GDM1 (cell line): ENCODE measurements around the gene ANGPTL1.

ENCODE experiments used
- DNase-seq: peaks from one replicate; lab custom pipeline; 2025; lab: John Stamatoyannopoulos, UW

ANGPTL1 gene, protein sequence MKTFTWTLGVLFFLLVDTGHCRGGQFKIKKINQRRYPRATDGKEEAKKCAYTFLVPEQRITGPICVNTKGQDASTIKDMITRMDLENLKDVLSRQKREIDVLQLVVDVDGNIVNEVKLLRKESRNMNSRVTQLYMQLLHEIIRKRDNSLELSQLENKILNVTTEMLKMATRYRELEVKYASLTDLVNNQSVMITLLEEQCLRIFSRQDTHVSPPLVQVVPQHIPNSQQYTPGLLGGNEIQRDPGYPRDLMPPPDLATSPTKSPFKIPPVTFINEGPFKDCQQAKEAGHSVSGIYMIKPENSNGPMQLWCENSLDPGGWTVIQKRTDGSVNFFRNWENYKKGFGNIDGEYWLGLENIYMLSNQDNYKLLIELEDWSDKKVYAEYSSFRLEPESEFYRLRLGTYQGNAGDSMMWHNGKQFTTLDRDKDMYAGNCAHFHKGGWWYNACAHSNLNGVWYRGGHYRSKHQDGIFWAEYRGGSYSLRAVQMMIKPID

DNA sequence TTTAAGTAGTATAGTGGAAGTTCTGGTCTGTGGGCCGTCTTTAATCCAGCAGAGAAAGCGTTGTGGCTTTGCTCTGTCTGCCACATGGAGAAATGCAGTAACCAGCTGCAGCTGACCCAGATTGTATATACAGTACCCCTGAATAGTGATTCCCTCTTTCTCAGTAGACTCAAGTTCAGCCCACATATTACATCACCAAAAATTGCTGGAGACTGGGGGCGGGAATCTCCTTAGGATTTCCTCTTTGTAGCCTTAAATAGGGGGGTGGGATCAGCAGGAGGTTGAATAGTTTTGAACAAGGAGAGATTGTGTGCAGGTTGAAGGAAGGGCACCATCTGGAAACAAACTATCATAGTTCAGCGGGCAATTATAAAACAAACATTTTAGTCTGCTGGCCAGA is at the start of gene ANGPTL1:
Gene ANGPTL1 (minus strand): TSS at position 134 of the 400 bp plus-strand sequence. CDS start 5,301 bp downstream, outside the sequence.
- no peak for DNase-seq

DNA sequence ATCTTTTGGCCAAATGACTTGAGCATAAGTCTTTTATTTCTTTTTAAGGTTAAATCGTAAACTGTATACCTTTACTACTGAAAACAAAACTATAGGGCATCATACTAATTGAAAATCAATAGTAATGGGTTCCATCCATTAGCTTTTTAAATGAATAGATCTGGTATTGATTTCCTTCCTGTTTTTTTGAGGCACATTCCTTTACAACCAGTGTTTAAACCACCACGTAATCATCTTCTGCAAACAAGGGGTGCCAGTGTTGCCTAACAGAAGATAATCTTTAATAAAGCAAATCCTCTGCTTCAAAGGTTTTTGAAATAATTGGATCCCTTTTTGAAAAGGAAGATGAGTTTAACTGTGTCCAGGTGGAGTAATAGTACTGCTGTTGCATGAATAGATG is 48.7 kb upstream of the ANGPTL1 start:
- DNase-seq: no peak

DNA sequence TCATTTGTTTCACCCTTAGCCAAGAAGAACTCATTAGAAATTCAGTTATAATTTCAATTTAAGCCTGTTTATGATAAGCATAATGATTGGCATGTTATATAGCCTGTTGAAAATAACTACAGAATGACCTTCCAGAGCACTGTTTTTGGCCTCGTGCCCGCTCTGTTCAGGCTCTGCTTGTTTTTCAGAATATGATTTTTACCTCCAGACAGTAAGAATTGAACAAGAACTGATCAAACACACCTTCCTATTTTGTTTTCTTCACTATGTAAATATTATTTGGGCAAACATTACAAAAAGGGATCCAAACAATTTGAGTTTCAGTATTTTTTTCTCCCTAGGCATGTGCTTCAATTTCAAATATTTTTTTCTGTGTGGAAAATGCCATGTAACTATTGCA is 48.1 kb upstream of the ANGPTL1 start:
- DNase-seq: no peak

DNA sequence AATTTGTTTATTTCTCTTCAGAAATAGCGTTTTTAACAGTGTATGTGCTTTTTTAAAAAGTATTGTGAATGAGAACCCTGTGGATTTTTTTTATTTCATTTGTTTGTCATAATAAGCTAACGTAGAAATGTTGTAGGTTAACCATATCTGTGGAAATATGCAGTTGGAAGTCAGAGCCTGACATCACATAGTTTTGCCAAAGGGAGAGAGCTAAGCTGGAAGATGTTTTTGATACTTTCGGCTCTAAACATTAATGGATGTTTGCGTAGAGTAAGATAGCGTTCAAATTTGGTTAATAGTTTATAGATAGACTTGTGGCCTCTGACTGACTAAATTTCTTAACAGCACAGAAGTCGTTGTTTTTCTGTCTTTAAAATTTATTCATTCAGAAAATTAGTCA is 47.4 kb upstream of the ANGPTL1 start:
- no peak for DNase-seq

DNA sequence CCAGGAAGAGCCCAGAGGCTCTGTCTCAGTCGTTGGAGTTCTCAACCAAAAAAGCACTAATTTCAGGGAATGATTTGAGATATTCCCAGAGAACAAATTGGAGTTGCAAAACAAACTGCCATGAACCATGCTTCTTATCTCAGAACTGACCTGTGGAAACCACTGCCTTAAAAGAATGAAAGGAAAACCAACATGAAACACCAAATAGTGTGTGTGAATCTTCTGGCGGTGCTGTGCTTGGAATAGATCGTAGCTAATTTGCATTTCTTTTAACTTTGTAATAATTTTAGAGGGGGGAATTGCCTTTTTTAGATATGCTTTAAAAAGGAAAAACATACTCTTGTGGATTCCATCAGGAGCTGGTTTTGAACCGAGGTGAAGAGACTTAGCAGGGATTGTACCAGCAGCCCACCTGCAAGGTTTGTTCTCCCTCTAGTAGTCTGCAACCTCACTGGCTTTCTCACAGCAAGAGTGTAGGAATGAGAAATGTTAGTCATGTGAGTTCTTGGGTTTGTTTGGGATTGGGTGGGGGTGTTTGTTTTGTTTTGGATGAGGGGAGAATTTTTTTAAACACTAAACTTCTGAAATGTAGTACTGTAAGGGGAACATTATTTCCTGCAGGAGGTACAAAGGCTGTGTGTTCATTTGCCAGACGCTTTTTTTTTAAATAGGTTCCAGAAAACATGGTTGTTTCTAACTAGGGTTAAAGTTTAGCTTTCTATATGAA is 45.7 kb upstream of the ANGPTL1 start:
- no peak for DNase-seq

DNA sequence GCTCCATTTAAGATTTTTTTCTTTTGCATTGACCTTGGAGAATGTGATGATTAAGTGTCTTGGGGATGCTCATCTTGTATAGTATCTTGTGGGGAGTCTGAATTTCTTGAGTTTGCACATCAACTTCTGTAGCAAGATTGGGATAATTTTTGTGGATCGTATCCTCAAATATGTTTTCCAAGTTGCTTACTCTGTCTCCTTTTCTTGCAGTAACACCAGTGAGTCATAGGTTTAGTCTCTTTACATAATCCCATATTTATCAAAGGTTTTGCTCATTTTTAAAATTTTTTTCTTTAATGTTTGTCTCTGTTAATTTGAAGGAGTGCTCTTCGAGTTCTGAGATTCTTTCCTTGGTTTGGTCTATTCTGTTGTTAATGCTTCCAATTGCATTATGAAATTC is 41.7 kb upstream of the ANGPTL1 start:
- no peak for DNase-seq

DNA sequence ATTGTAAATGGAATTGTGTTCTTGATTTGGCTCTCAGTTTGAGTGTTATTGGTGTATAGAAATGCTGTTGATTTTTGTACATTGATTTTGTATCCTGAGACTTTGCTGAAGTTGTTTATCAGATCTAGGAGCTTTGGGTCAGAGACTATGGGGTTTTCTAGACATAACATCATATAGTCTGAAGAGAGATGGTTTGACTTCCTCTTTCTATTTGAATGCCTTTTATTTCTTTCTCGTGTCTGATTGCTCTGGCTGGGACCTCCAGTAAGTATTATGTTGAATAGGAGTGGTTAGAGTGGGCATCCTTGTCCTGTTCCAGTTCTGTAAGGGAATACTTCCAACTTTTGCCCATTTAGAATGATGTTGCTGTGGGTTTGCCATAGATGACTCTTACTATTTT is 39.1 kb upstream of the ANGPTL1 start:
- no peak for DNase-seq

DNA sequence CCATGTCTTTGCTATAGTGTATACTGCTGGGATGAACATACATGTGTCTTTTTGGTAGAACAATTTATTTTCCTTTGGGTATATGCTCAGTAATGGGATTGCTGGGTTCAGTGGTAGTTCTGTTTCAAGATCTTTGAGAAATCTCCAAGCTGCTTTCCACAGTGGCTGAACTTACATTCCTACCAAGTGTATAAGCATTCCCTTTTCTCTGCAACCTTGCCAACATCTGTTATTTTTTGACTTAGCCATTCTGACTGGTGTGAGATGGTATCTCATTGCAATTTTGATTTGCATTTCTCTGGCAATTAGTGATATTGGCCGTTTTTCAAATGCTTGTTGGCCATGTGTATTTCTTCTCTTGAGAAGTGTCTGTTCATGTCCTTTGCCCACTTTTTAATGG is 37.5 kb upstream of the ANGPTL1 start:
- no peak for DNase-seq

DNA sequence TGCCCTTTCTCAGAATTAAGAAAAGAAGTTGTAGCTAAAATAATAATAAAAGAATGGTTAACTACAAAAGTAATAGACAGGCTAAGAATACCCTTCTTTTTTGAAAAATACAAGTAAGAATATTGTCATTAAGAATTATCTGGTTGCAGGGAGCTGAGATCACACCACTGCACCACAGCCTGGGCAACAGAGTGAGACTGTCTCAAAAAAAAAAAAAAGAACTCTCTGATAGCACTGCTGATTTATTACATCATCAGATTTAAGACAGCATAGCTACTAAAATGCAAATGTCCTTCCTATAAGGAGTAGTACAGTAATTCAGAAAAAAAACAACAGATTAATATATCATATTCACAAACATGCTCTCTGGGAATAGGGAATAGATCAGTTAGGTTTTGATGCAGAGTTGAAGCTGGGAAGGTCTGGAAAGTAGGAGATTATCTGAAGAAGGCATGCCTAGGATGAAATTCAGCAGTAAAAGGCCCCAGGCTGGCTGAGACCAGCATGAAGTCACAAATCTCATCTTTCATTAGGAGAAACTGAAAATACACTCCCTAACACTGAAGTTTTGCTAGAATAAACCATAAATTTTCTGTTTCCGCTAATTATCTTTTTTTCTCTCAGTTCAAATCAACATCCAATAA is 30.7 kb upstream of the ANGPTL1 start:
- no peak for DNase-seq

DNA sequence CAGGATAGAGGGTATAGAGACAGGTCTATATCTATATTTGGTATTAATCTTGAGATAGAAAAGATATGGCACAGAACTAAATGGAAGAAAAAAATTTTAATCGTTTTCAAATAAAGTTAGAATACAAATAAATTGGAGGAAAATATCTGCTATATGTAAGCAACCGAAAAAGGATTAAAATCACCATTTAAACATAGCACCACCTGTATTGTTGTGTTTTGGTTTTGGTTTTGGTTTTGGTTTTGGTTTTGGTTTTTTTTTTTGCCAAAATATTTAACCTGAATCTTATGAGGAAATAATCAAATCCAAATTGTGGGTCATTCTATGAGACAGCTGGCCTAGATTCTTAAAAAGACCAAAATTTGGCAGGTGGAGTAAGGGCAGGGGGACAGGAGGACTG is 28.5 kb upstream of the ANGPTL1 start:
- DNase-seq: no peak

DNA sequence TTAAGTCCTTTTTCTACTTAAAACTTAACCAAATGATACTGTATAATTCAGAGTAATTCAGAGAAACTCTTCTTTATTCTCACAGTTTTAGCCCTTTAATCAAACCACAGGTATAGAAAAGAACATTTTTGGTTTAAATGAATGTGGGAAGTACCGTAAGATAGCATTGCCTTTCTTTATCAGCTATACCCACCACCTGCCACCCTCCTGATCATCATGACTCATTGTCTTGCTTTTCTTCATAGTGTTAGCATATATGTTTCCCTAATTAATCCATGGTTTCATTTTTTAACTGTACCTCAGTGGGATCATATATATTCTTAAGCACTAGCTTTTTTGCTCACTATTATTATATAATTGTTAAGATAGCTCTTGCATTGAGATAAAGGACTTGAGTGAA is 27.5 kb upstream of the ANGPTL1 start:
- DNase-seq: no peak

DNA sequence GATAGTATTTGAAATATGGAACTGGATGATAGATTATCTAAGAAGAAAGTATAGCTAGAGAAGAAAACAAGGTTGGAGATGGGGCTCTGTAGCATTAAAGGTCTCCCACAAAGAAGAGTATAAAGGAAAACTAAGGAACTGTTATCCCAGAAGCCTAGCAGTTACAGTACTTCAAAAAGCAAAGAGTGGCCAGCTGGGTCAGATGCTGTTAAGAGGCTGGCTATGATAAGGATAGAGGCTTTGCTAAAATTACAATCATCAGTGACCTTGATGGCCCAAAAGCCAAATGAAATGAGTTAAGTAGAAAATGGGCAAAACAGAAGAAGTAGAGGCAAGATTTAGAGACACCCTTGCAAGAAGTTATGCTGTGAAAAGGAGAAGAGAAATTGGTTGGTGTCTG is 25.1 kb upstream of the ANGPTL1 start:
- no peak for DNase-seq

DNA sequence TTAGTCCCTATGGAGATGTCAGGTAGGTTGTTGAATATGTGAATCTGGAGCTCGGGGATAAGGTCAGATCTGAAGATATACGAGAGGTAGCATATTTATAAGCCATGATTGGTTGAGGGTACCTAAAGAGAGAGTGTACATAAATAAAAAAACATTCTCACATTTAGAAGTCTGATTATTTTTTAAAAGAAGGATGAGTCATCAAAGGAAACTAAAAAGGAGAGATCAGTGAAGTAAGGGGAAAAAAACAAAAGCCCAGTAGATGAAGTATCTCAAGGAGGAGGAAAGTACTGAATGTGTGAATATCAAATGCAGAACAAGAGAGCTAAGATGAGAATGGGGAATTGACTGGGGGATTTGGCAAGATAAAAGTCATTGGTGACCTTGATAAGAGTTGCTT is 15.7 kb upstream of the ANGPTL1 start:
- DNase-seq: no peak

DNA sequence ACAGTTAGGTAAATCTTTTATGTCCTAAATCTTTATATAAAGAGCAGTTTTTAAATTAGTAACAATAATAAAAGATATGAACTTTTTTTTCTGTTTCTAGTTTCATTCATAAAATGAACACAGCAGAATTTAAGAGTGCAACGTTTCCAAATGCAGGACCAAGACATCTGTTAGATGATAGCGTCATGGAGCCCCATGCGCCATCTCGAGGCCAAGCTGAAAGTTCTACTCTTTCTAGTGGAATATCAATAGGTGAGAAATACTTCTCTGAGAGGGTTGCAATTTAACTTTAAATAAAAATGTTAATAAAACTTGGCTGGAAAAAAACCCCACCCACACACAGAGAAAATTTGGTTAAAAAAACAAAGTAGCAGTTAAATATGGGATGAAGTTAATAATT is 15.0 kb upstream of the ANGPTL1 start:
- no peak for DNase-seq

DNA sequence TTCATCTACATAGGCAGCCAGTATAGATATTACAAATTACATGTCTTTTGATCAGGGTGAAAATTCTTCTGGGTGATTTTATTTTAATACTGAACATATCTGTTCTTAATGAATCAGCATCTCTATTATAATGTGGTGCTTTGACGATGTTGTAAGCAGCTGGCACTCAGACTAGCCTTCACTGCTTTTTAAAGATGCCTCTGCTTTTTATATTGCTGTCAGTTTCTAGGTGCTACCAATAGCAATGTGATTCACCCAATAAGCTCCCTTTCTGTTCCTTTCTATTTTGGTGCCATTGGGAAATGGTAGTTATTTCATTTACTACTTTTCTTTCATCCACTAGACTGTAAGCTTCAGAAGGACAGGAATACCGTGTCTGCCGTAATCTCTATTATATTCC is 11.1 kb upstream of the ANGPTL1 start:
- DNase-seq: no peak

DNA sequence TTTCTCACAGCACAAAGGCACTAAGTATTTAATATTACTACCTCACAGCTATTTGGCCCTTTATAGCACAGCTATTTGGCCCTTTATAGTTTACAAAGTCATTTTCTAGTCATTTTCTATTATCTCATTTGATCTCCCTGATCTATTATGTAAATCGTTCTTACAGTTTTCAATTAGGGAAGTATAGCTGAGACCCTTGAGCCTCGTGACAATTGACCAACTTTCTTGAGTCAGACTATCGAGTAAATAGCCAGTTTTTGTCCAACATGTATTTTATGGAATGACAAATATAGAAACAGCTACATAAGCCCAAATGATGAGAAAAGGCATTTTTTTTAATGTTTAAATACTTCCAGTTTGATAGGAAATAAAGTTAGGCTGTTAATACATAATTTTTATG is 7.0 kb upstream of the ANGPTL1 start:
- DNase-seq: no peak

DNA sequence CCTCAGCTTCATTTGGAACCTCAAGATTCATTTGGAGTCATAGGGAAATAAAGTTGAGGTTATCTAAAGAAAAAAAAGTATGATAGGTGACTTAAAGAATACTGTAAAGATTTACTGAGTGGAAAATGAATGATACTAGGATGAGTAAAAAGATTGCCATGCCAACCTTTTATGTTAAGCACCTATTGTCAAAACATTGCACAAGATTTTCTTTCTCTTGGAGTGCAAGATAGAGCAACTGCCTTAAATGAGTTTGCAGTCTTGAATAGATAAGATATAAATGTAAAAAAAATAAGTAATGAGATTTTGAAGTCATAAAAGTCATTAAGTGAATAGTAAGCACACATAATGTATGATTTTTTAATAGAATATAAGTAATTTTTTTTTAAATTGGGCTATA is 5.1 kb upstream of the ANGPTL1 start:
- no peak for DNase-seq

DNA sequence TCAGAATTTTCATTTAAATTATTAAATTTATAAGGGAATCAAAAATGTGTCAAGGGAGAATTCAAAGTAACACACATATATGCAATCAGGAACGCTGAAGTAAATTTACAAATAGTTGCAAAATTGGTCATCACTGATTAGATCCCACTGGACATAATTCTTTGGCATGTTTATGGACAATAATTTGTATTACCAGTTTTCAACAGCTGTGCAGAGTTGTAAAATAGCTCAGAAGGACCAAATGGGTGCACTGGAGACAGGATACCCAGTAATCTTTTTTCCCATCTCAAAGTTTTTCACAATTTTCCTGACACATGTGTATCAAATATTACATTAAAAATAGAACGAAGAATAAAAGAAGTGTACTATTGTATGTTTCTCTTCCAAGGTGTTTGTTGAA is 4.1 kb upstream of the ANGPTL1 start:
- no peak for DNase-seq

DNA sequence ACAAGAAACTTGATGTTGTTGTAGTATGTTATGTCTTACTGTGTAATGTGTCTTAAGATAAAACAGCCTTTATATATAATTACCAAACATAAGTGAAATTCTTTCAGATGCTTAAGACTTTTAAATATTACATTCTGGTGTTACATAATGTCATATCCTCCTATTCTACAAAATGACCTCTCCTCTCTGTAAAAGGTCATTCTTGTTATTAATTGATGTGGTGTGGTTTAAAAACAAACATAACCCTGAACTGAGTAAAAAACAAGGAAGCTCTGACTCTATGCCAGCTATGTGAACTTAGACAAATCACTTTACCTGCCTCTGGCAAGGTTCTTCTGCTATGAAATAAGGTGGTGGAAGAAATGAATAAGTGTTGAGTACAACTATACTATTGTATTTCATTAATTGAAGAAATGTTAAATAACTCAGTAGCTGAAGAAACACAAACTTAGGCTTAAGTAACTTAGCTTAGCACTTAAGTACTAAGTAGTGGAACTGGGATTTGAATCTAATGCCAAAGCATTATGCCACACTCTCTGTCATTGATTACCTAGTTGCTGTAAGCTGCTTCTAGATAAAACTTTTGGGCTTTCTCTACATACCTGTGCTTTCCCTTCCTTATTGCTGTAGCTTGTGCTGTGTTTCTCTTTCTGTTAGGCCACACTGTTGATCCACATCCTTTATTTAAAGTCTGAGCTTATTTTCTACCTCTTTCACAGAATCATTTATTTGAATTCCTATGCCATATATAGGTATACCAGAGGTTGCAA is 859 bp upstream of the ANGPTL1 start:
- no peak for DNase-seq

DNA sequence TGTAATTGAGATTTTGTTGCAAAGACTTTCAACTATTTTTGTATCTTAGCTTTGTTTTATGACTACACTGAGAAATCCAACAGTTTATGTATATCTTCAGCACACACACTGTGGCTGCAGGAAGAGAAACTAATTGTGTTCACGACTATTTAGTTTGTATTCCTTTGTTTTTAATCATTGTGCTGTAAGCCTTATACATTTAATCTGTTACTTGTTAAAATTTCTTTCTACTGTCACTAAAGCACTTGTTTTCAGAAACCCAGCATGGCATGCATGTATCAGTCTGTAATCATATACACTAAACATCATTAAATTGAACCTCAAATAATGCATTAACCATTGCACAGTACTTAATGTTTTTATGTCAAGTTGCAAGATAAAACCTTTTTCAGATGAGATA is 656 bp downstream of the ANGPTL1 start:
- DNase-seq: no peak

DNA sequence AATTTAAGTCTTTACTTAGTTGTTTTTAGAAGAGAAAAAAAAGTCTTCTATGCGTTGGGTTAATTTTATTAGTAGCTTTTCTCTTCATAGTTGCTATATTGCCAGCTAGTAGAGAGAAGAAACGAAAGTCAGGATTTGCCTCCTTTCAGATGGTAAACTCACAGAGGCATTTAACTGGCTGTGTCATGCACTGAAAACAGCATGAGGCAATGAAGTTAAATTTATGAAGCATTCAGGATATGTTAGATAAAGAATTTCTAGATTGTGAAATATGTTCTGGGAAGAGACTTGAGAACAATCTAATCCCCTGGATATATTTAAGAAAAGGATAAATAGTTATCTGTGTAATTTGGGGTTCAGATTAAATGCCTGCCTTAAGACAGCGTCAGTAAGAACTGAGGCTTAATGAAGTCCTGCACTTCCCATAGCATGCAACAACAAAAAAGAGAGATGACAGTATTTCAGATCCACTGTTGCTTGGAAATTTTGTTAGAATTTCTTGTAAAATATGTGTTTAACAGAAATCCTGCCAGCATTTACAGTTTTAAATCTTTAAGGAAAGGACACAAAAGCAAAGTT is 1.7 kb downstream of the ANGPTL1 start:
- no peak for DNase-seq

DNA sequence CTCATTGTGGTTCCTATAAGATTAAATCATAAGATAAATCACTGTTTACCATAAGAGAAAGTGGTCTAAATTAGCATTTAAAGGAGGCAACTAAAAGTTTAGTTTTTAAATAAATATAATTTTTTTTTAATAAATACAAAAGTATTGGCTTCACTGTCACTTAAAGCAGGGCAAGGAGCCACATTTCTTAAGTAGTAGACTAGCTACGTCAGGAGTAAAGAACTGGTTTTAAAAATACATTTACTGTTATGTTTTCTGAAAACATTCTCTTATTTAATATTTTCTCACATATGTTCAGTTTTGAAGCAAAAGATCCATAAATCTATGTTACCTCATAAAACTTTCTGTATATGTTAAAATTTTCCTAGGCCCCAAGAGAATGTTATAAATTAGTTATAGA is 2.2 kb downstream of the ANGPTL1 start:
- DNase-seq: no peak
